HL-60 (cell line): Measurements from ENCODE around the gene ZBTB40.

Source experiments
- DNase-seq, 2 experiments: peaks; one replicate each; pipeline ENCODE4 v3.0.0-alpha.2; 2010 to 2020; ENCODE audit warnings: low read depth in 1 of 2, low spot score in 1 of 2
- H3K27ac ChIP-seq: fragments of 250-450 bp; sonication (Bioruptor Pico); replicated peaks from 2 replicates; pipeline ENCODE4 v1.5.1; 2020; ENCODE audit warnings: mild to moderate bottlenecking, moderate library complexity
- H3K27me3 ChIP-seq: fragments of 250-450 bp; sonication (Bioruptor Pico); 2 replicates; pipeline ENCODE4 v1.5.1; 2021; ENCODE audit warnings: mild to moderate bottlenecking, moderate library complexity; ENCODE audit not compliant: insufficient read depth, poor library complexity, severe bottlenecking
- H3K4me3 ChIP-seq: replicated peaks from 2 replicates; pipeline ENCODE4 v1.5.1; 2011; ENCODE audit warnings: mild to moderate bottlenecking, control low read depth, low read length; ENCODE audit not compliant: insufficient read depth
- GABPA ChIP-seq: IDR thresholded peaks from 2 replicates; pipeline ENCODE4 v1.6.1; 2012; ENCODE audit warnings: low read depth
- POLR2AphosphoS5 ChIP-seq: IDR thresholded peaks from 2 replicates; pipeline ENCODE4 v1.6.1; 2012; ENCODE audit warnings: low read depth
- SPI1 ChIP-seq: IDR thresholded peaks from 2 replicates; pipeline ENCODE4 v1.6.1; 2012; ENCODE audit warnings: low read depth, mild to moderate bottlenecking, borderline replicate concordance
- TF ChIP-seq, protein P1 (sequence below): IDR thresholded peaks from one replicate; pipeline ENCODE4 v1.5.1; 2011; ENCODE audit warnings: low read length, control low read depth, inconsistent platforms; ENCODE audit not compliant: insufficient read depth
- TF ChIP-seq, protein P2 (sequence below): IDR thresholded peaks from 2 replicates; pipeline ENCODE4 v1.6.1; 2012; ENCODE audit warnings: low read depth; ENCODE audit not compliant: insufficient replicate concordance

Gene ZBTB40

DNA sequence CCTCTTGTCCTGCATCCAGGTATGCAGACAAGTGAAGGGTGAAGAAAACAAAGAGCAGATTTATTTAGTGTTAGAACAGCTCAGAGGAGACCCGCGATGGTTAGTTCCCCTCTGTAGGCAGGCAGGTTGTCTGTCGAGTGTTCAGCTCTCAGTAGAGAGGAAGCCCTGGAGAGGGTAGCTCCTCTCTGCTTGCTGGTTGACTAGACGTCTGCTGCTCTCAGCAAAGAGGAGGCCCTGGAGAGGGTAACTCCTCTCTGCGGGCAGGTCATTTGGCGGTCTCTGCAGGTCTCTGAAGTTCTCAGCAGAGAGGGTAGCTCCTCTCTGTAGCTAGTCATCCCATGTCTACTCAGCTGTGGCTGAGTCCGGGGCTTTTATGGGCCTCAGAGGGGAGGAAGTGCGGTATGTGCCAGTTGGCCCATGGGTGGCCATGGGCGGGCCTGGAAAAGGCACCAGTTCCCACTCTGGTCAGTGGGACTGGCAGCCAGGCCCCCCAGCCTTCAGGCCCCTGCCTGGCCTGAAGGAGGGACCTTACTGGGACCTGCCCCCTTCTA is 13.4 kb downstream of the ZBTB40 start:
- Histone ChIP-seq H3K4me3 (no peak overlapping the region), H3K27me3 (no peaks in the 10 kb centered on the region), H3K27ac (no peak overlapping the region)
- DNase-seq = no peak
- TF ChIP-seq, protein P1, sequence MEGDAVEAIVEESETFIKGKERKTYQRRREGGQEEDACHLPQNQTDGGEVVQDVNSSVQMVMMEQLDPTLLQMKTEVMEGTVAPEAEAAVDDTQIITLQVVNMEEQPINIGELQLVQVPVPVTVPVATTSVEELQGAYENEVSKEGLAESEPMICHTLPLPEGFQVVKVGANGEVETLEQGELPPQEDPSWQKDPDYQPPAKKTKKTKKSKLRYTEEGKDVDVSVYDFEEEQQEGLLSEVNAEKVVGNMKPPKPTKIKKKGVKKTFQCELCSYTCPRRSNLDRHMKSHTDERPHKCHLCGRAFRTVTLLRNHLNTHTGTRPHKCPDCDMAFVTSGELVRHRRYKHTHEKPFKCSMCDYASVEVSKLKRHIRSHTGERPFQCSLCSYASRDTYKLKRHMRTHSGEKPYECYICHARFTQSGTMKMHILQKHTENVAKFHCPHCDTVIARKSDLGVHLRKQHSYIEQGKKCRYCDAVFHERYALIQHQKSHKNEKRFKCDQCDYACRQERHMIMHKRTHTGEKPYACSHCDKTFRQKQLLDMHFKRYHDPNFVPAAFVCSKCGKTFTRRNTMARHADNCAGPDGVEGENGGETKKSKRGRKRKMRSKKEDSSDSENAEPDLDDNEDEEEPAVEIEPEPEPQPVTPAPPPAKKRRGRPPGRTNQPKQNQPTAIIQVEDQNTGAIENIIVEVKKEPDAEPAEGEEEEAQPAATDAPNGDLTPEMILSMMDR = no peak
- TF ChIP-seq, protein P2, sequence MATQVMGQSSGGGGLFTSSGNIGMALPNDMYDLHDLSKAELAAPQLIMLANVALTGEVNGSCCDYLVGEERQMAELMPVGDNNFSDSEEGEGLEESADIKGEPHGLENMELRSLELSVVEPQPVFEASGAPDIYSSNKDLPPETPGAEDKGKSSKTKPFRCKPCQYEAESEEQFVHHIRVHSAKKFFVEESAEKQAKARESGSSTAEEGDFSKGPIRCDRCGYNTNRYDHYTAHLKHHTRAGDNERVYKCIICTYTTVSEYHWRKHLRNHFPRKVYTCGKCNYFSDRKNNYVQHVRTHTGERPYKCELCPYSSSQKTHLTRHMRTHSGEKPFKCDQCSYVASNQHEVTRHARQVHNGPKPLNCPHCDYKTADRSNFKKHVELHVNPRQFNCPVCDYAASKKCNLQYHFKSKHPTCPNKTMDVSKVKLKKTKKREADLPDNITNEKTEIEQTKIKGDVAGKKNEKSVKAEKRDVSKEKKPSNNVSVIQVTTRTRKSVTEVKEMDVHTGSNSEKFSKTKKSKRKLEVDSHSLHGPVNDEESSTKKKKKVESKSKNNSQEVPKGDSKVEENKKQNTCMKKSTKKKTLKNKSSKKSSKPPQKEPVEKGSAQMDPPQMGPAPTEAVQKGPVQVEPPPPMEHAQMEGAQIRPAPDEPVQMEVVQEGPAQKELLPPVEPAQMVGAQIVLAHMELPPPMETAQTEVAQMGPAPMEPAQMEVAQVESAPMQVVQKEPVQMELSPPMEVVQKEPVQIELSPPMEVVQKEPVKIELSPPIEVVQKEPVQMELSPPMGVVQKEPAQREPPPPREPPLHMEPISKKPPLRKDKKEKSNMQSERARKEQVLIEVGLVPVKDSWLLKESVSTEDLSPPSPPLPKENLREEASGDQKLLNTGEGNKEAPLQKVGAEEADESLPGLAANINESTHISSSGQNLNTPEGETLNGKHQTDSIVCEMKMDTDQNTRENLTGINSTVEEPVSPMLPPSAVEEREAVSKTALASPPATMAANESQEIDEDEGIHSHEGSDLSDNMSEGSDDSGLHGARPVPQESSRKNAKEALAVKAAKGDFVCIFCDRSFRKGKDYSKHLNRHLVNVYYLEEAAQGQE = no peak
- TF ChIP-seq SPI1 (no peak), GABPA (no peak), POLR2AphosphoS5 (no peak)

DNA sequence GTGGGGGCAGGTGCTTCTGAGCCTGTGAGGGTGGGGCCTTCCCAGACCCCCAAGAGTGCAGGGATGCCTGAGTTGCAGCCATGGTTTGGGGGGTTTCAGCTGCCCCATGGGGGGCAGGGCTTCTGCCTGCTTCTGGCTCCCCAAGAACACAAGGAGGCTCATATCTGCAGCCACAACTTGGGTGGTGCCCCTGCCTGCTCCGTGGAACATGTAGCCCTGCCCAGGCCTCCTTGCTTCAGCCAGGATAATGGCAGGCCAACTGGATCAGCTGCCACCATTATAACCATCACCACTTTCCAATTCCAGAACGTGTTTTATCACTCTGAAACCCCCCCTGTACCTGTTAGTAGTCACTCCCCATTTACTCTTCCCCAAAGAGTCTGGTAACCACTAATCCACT is 14.0 kb downstream of the ZBTB40 start:
- H3K27me3 ChIP-seq = no peaks in the 10 kb centered on the region

DNA sequence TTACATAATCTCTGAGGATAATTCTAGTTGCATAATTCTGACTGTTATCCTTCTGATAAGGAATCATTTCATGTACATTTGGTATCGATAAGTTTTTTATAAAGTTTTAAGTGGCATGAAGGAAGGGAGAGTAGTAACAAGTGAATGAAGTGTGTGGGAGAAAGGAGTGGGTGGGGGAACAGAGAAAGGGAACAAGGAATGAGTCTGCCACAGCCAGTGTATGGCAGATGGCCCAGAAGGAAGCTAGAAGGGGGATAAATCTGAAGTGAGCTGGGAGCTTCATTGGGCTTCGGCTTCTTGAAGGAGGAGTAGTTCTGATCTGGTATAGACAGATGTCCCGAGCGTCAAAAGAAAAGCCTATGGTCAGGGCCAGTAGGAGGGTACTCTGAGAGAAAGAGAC is 18.6 kb downstream of the ZBTB40 start:
- no peaks in the 10 kb centered on the region for H3K27me3 ChIP-seq
- no peak overlapping the region for H3K27ac ChIP-seq
- no peak for DNase-seq
- TF ChIP-seq SPI1 (no peak), GABPA (no peak), POLR2AphosphoS5 (no peak)
- TF ChIP-seq, protein P2 = no peak
- TF ChIP-seq, protein P1 = no peak
- no peak overlapping the region for H3K4me3 ChIP-seq

More for the DNA sequence above, 14.0 kb downstream of the ZBTB40 start:
- DNase-seq = no peak
- Histone ChIP-seq H3K4me3 (no peak overlapping the region), H3K27ac (no peak overlapping the region)
- TF ChIP-seq POLR2AphosphoS5 (no peak), GABPA (no peak), SPI1 (no peak)
- TF ChIP-seq, protein P2 = no peak
- TF ChIP-seq, protein P1 = no peak
